Measurements from ENCODE around the gene BAAT. TPM values are rescaled to one million over a fixed set of nuclear protein-coding genes. Genes with fewer than 3 reads are reported as not detected.
A peak's percentile ranks its signal among the peaks of the same experiment; 100 is the strongest.

The BAAT gene
- total and polyA plus RNA-seq, 2 of the 13 experiments (the other 11 are each of a cell fraction or from before 2014, with no cell fraction given) = 0.71 to 7.9 TPM

DNA sequence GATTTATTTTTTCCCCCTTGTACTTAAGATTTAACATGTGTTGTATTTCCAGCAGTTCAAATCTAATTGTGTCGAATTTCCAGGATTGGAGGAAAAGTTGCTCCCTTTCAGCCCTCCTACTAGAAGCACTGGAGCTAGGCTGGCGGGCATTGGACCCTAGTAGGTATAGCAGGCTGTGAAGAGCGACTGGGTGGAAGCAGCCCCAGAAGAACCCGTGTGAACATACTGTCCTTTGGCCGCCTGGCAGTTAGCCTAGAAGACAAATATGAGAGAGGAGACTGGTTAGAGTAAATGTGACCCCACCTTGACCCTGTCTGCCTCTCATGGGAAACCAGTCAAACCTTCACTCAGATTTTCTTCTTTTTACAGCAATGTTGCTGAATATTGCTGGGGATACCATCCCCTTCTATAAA lies 36.9 kb upstream of the BAAT start (continued):
- TF ChIP-seq, protein P1, sequence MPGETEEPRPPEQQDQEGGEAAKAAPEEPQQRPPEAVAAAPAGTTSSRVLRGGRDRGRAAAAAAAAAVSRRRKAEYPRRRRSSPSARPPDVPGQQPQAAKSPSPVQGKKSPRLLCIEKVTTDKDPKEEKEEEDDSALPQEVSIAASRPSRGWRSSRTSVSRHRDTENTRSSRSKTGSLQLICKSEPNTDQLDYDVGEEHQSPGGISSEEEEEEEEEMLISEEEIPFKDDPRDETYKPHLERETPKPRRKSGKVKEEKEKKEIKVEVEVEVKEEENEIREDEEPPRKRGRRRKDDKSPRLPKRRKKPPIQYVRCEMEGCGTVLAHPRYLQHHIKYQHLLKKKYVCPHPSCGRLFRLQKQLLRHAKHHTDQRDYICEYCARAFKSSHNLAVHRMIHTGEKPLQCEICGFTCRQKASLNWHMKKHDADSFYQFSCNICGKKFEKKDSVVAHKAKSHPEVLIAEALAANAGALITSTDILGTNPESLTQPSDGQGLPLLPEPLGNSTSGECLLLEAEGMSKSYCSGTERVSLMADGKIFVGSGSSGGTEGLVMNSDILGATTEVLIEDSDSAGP (CRISPR knock-in tag; IDR thresholded peaks at IDR 0.05; ENCODE audit: borderline replicate concordance) = peak; percentile 28; the same call in 1 of the 2 replicates
- no peak for TF ChIP-seq ZFP36 (IDR thresholded peaks at IDR 0.05; ENCODE audit: borderline replicate concordance, low read depth, low read length, partially characterized antibody)
- TF ChIP-seq PITX1 (CRISPR knock-in tag; IDR thresholded peaks at IDR 0.05) = peak; percentile 71; the same call in 1 of the 2 replicates
- no peak for TF ChIP-seq ZNF251 (CRISPR knock-in tag; IDR thresholded peaks at IDR 0.05)
- TF ChIP-seq U2AF1 (optimal IDR thresholded peaks at IDR 0.05; ENCODE audit: low read depth, low read length) = no peak
- no peak for TF ChIP-seq RARG (CRISPR knock-in tag; IDR thresholded peaks at IDR 0.05; ENCODE audit: low read depth)
- peak; percentile 87 for TF ChIP-seq NCOA2 (CRISPR knock-in tag; IDR thresholded peaks at IDR 0.05)
- peak; percentile 91 for TF ChIP-seq NR2F2 (IDR thresholded peaks at IDR 0.05; ENCODE audit: borderline replicate concordance, low read depth)
- TF ChIP-seq ZNF644 (CRISPR knock-in tag; IDR thresholded peaks at IDR 0.05; ENCODE audit: low read depth) = peak; percentile 82
- TF ChIP-seq ZBTB38 (CRISPR knock-in tag; IDR thresholded peaks at IDR 0.05) = no peak
- TF ChIP-seq ZFP90 (CRISPR knock-in tag; IDR thresholded peaks at IDR 0.05; ENCODE audit: borderline replicate concordance) = peak; percentile 72; the same call in 1 of the 2 replicates
- TF ChIP-seq, protein P2, sequence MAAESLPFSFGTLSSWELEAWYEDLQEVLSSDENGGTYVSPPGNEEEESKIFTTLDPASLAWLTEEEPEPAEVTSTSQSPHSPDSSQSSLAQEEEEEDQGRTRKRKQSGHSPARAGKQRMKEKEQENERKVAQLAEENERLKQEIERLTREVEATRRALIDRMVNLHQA (CRISPR knock-in tag; IDR thresholded peaks at IDR 0.05) = no peak
- no peak for TF ChIP-seq HDAC6 (IDR thresholded peaks at IDR 0.05; ENCODE audit: low read depth, low read length)
- peak; percentile 100 for TF ChIP-seq RARA (CRISPR knock-in tag; IDR thresholded peaks at IDR 0.05)
- peak; percentile 79 for TF ChIP-seq ZKSCAN1 (IDR thresholded peaks at IDR 0.05; ENCODE audit: low read length)
- peak; percentile 48; the same call in 1 of the 2 replicates for TF ChIP-seq KDM6A (CRISPR knock-in tag; IDR thresholded peaks at IDR 0.05; ENCODE audit: low read depth)
- TF ChIP-seq ZNF607 (CRISPR knock-in tag; IDR thresholded peaks at IDR 0.05; ENCODE audit: borderline replicate concordance) = peak; percentile 35; the same call in 1 of the 2 replicates
- TF ChIP-seq, protein P3, sequence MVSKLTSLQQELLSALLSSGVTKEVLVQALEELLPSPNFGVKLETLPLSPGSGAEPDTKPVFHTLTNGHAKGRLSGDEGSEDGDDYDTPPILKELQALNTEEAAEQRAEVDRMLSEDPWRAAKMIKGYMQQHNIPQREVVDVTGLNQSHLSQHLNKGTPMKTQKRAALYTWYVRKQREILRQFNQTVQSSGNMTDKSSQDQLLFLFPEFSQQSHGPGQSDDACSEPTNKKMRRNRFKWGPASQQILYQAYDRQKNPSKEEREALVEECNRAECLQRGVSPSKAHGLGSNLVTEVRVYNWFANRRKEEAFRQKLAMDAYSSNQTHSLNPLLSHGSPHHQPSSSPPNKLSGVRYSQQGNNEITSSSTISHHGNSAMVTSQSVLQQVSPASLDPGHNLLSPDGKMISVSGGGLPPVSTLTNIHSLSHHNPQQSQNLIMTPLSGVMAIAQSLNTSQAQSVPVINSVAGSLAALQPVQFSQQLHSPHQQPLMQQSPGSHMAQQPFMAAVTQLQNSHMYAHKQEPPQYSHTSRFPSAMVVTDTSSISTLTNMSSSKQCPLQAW (CRISPR knock-in tag; IDR thresholded peaks at IDR 0.05) = peak; percentile 93
- TF ChIP-seq TBX2 (CRISPR knock-in tag; IDR thresholded peaks at IDR 0.05; ENCODE audit: borderline replicate concordance) = peak; percentile 70; the same call in 1 of the 2 replicates
- TF ChIP-seq, protein P4, sequence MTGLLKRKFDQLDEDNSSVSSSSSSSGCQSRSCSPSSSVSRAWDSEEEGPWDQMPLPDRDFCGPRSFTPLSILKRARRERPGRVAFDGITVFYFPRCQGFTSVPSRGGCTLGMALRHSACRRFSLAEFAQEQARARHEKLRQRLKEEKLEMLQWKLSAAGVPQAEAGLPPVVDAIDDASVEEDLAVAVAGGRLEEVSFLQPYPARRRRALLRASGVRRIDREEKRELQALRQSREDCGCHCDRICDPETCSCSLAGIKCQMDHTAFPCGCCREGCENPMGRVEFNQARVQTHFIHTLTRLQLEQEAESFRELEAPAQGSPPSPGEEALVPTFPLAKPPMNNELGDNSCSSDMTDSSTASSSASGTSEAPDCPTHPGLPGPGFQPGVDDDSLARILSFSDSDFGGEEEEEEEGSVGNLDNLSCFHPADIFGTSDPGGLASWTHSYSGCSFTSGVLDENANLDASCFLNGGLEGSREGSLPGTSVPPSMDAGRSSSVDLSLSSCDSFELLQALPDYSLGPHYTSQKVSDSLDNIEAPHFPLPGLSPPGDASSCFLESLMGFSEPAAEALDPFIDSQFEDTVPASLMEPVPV (CRISPR knock-in tag; IDR thresholded peaks at IDR 0.05) = no peak
- TF ChIP-seq, protein P5, sequence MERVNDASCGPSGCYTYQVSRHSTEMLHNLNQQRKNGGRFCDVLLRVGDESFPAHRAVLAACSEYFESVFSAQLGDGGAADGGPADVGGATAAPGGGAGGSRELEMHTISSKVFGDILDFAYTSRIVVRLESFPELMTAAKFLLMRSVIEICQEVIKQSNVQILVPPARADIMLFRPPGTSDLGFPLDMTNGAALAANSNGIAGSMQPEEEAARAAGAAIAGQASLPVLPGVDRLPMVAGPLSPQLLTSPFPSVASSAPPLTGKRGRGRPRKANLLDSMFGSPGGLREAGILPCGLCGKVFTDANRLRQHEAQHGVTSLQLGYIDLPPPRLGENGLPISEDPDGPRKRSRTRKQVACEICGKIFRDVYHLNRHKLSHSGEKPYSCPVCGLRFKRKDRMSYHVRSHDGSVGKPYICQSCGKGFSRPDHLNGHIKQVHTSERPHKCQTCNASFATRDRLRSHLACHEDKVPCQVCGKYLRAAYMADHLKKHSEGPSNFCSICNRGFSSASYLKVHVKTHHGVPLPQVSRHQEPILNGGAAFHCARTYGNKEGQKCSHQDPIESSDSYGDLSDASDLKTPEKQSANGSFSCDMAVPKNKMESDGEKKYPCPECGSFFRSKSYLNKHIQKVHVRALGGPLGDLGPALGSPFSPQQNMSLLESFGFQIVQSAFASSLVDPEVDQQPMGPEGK (CRISPR knock-in tag; IDR thresholded peaks at IDR 0.05) = peak; percentile 32; the same call in 1 of the 2 replicates
- TF ChIP-seq MBD4 (IDR thresholded peaks at IDR 0.05; ENCODE audit: borderline replicate concordance, low read length) = peak; percentile 64; the same call in 1 of the 2 replicates
- peak; percentile 83; the same call in 1 of the 2 replicates for TF ChIP-seq ZSCAN31 (CRISPR knock-in tag; IDR thresholded peaks at IDR 0.05; ENCODE audit: low read depth)
- TF ChIP-seq HNRNPLL (IDR thresholded peaks at IDR 0.05; ENCODE audit: low read depth, low read length, poor library complexity, severe bottlenecking) = no peak

Data from HepG2 (cell line).